Subcutaneous adipose tissue (tissue), 4 donors: ENCODE data around the gene NSG1. TPM values are rescaled to one million over a fixed set of nuclear protein-coding genes. Genes with fewer than 3 reads are reported as not detected.

Experiments used
- CTCF ChIP-seq: fragments of 450-650 bp; IDR thresholded peaks from one replicate; pipeline ENCODE4 v1.5.1; 2016; ENCODE audit warnings: low read depth, mild to moderate bottlenecking, control low read depth, antibody characterized with exemption, moderate library complexity
- total RNA-seq, 4 donors: library from RNA; depleted of rRNA; stranded (reverse); fragments of >200 nt; gene quantifications; one replicate each; pipeline ENCODE4 v1.1.0, GENCODE V29; 2016

The NSG1 gene
- total RNA-seq, 4 donors from 2014 or later: 0.17 to 0.33 TPM; not detected in 2

- no peak for TF ChIP-seq CTCF
Observed at GRCh38 chr4:4415107-4415805, 28.4 kb downstream of the NSG1 start.

DNA sequence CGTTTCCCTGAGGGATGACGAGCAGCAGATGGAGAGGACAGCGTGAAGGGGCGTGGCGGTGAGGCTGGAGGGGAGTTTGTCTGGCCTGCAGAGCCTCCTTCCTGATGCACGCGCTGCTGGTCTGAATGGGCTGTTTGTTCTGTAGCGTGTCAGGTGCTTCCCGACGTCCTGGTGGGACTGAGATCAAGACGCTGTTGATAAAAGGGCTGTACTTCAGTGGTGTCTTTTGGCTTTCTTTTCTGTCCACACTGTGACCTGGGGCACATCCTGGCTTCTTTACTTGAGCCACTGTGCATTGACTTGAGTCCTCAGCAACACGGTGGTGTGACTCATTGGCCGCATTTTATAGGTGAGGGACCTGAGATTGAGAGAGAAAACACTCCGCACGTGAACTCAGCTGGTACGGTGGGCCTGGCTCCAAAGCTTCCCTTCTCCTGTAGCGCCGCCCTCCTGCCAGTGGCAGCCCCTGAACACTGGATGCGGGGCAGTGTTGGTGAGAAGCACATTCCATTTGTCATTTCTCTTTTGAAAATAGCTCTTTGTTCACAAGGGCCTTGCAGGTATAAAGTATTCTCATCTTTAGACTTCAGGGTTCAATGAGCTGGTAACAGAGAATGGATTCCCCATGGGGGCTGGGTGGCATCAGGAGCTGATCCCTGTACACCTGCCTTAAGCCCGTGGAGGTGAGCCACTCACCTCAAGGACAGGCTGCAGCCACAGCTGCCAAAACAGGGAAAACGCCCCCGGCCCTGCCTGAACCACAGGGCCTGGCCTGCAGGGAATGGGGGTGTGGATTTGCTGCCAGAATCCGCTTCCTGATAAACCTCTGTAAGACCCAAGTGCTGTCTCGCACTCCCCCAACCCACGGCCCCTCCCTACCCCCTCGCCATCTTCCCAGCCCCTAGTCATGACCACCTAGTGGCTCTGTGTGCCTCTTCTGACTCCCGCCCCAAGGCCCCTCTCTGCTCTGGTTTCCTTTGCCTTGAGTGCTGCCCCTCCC, 29.2 kb downstream of the NSG1 start:
- TF ChIP-seq CTCF: no peak

- TF ChIP-seq CTCF: no peak
Observed at GRCh38 chr4:4416981-4417380, 30.1 kb downstream of the NSG1 start.

DNA sequence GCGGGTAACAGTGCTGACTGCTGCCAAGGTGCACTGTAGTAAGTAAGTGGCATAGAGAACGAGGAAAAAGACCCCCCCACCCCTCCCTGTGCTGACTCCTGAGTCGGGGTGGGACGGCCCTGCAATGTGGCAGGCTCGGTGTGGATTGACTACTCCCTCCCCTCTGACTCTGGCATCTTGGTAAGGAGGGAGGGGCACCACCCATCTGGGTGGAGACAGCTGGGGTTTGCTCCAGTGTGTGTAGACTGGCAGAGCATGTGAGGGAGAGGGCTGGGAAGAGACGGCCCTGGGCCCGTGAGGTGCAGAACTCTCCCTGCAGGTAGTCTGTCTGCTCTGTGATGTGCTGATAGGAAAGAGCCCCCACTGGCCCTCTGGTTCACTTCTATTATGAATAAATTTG, 31.0 kb downstream of the NSG1 start:
- TF ChIP-seq CTCF: no peak

DNA sequence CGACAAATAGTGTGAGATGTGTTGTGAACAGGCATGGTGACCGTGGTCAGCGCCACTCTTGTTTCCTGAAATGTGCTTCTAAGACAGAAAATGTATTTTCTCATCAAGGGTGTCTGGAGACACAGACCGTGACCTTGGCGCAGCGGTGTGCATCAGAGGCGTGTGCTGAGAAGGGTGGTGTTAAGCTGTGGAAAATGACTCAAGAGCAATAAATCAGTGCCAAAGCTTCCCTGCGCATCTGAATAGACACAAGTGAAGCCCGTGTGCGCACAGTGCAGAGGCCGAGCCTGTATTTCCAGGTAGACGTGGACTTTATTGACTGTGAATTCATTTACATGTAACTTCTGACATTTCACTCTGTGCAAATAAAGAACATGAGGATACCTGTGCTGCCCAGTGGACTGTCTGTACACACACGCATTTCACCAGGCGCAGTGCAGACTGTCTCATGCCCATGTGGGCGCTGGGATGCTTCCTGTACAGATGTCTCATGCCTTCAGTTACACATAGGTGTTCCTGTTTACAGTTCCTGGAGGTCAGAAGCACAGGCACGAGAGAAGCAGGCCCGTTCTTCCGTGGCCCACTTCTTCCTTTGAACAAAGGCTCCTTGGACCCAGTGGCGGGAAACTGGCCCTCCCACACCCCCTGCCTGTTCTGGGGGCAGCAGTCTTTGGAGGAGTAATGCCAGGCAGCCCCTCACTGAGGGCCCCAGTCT, 31.9 kb downstream of the NSG1 start:
- TF ChIP-seq CTCF: no peak

GRCh38 chr4:4419896-4420295, 33.0 kb downstream of the NSG1 start:
- no peak for TF ChIP-seq CTCF

- no peak for TF ChIP-seq CTCF
Observed at GRCh38 chr4:4420421-4420820, 33.5 kb downstream of the NSG1 start.
